Astrocyte of the cerebellum (primary cell): ENCODE data around the gene ASTN2.

ENCODE experiments used
- DNase-seq: peaks from one replicate; pipeline ENCODE4 v3.0.0-alpha.2; 2011; ENCODE audit warnings: low read depth
- H3K4me3 ChIP-seq: 2 replicates; pipeline ENCODE4 v1.5.1; 2011; ENCODE audit warnings: mild to moderate bottlenecking, low read depth, low read length, moderate library complexity
- CTCF ChIP-seq: IDR thresholded peaks from 2 replicates; pipeline ENCODE4 v1.5.1; 2012; ENCODE audit warnings: low read length, low read depth, moderate library complexity, mild to moderate bottlenecking; ENCODE audit errors: missing control alignments
- in situ Hi-C: cut with HindIII; loops from 2 replicates; pipeline ENCODE4 v1.10.0; 2017; ENCODE audit warnings: low sequenced_read_pairs

The ASTN2 gene

GRCh38 chr9:117265253-117265652 lies 149.6 kb downstream of the ASTN2 start:
- TF ChIP-seq CTCF: no peak
- no peak overlapping the region for H3K4me3 ChIP-seq
- DNase-seq: no peak
- in situ Hi-C loops: no loop called here

DNA sequence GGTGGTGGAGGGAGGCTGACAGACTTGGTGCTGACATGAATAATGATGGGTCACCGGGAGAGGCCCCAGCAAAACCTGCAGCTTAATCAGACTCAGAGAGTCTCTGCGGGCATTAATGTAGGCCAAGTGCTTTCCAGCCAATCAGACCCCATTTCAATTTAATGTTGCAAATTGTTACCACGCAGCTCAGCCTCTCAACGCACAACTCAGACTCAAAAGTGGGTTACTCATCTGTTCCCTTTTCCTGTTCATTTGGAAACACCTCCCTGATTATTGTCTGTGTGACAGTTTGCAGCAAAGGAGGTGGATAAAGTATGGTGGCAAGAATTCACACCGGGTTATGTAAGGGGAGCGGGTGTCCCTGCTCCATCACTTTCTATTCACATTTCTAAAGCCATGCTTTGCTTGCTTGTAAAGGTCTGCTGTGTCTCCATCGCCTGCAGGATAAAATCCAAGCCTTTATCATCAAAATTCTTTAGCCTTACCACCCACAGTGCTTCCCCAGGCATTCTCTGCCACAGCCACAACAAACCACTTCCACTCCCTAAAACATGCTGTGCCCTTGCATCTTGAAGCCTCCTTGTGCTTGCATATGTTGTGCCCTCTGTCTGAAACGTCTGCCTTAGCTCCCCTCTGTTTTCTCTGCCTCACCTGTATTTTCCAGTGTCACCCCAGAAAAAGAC lies 156.5 kb downstream of the ASTN2 start:
- DNase-seq: no peak
- H3K4me3 ChIP-seq: no peak overlapping the region
- in situ Hi-C loops: no loop called here
- no peak for TF ChIP-seq CTCF

DNA sequence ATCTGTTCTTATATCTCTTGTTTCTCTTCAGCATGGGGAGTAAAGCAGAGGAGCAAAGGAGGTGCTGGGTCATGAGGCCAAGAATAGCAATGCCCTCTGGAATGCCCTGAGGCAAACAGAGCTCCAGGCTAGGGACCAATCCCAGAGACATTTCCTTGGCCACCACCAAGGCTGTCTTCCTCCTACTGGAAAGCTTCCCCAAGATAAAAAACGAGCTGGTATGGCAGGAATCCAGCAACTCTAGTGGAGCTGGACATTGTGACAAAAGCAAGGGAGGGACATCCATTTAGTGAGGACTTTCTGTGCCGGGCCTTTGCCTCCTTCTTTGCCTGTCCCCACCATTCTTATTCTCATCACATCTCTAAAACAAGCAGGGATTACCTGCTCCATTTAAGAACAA lies 161.6 kb downstream of the ASTN2 start:
- in situ Hi-C loops: no loop called here
- H3K4me3 ChIP-seq: no peak overlapping the region
- no peak for DNase-seq
- no peak for TF ChIP-seq CTCF

GRCh38 chr9:117250610-117251215 lies 164.1 kb downstream of the ASTN2 start:
- H3K4me3 ChIP-seq: no peak overlapping the region
- in situ Hi-C loops: no loop called here
- DNase-seq: no peak
- no peak for TF ChIP-seq CTCF

GRCh38 chr9:117249799-117250198 lies 165.1 kb downstream of the ASTN2 start:
- DNase-seq: no peak
- no peak overlapping the region for H3K4me3 ChIP-seq
- no peak for TF ChIP-seq CTCF
- in situ Hi-C loops: no loop called here

DNA sequence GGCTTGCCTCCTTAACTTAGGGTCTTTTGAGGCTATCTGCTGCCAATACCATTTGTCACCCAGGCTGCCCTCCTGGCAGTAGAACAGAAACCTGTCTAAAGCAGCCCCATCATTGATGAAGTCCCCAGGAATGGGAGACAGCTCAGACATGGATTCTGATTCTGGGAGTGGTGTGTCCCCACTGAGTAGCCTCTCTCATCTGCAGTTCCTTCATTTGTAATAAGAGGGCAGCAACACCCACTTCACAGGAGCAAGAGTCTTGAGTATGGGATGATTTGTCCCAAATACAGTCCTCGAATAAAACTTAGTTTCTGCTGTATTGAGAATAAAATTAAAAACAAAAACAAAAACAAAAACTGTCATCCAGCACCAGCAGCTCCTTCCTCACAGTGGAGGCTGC lies 167.6 kb downstream of the ASTN2 start:
- H3K4me3 ChIP-seq: no peak overlapping the region
- DNase-seq: no peak
- TF ChIP-seq CTCF: peak; percentile 56
- in situ Hi-C loops: no loop called here
